Testis (tissue), 2 donors: ENCODE results near the gene L3MBTL3.

Experiments
- POLR2A ChIP-seq: fragments of 450-650 bp; IDR thresholded peaks from one replicate; pipeline ENCODE4 v1.6.1; 2017; ENCODE audit warnings: antibody characterized with exemption, mild to moderate bottlenecking, moderate library complexity
- TF ChIP-seq, protein P1 (sequence below), 3 experiments: fragments of 450-650 bp in 2 of 3; fragments of 200-600 bp in 1 of 3; sonication (generic) in 1 of 3; IDR thresholded peaks; one replicate each; pipeline ENCODE4 v1.5.1; 2016 to 2019; ENCODE audit warnings: antibody characterized with exemption in 3 of 3, mild to moderate bottlenecking in 2 of 3, moderate library complexity in 1 of 3

DNA sequence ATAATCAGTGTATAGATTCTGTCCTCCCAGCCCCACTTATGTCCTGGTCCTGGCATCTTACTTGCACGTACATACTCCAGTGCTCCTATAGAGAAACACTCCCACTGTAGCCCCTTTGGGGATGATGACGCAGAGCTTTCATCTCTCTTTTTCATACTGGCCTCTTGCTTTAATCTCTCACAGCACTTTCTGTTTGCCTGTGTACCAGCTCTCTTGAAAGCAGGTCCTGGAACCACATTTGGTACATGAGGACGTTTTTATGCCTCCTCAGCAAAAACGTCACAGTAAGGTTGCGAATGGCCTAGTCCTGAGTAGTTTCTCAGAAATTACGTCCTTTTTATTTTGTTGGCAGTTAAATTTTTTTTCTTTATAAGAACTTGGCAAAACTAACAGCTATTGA, 10.8 kb downstream of the L3MBTL3 start:
- TF ChIP-seq, protein P1, sequence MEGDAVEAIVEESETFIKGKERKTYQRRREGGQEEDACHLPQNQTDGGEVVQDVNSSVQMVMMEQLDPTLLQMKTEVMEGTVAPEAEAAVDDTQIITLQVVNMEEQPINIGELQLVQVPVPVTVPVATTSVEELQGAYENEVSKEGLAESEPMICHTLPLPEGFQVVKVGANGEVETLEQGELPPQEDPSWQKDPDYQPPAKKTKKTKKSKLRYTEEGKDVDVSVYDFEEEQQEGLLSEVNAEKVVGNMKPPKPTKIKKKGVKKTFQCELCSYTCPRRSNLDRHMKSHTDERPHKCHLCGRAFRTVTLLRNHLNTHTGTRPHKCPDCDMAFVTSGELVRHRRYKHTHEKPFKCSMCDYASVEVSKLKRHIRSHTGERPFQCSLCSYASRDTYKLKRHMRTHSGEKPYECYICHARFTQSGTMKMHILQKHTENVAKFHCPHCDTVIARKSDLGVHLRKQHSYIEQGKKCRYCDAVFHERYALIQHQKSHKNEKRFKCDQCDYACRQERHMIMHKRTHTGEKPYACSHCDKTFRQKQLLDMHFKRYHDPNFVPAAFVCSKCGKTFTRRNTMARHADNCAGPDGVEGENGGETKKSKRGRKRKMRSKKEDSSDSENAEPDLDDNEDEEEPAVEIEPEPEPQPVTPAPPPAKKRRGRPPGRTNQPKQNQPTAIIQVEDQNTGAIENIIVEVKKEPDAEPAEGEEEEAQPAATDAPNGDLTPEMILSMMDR (IDR thresholded peaks at IDR 0.05) = no peak
- TF ChIP-seq POLR2A = no peak
